Endodermal cell (in vitro differentiated cells): ENCODE data around the gene FAM168B. TPM values are rescaled to one million over a fixed set of nuclear protein-coding genes. Genes with fewer than 3 reads are reported as not detected.

Experiments used
- DNase-seq: peaks from one replicate; pipeline ENCODE4 v3.0.0-alpha.2; 2017
- H3K27ac ChIP-seq: 2 replicates; pipeline ENCODE4 v1.5.1; 2013; ENCODE audit warnings: mild to moderate bottlenecking, low read depth, low read length, moderate library complexity
- H3K27me3 ChIP-seq: 2 replicates; pipeline ENCODE4 v1.6.1; 2013; ENCODE audit warnings: mild to moderate bottlenecking, low read length, moderate library complexity; ENCODE audit not compliant: insufficient read depth, control insufficient read depth, poor library complexity, severe bottlenecking
- H3K36me3 ChIP-seq: 2 replicates; pipeline ENCODE4 v1.7.0; 2013; ENCODE audit warnings: mild to moderate bottlenecking, low read length, moderate library complexity; ENCODE audit not compliant: control insufficient read depth, insufficient read depth
- H3K4me1 ChIP-seq: one replicate; pipeline ENCODE4 v1.7.0; 2013; ENCODE audit warnings: low read length; ENCODE audit not compliant: control insufficient read depth, insufficient read depth
- H3K4me3 ChIP-seq: 2 replicates; pipeline ENCODE4 v1.5.1; 2013; ENCODE audit warnings: mild to moderate bottlenecking, low read length, moderate library complexity
- H3K9ac ChIP-seq: 2 replicates; pipeline ENCODE4 v1.6.1; 2013; ENCODE audit warnings: mild to moderate bottlenecking, low read length, moderate library complexity; ENCODE audit not compliant: poor library complexity, severe bottlenecking; ENCODE audit errors: extremely low read depth
- H3K9me3 ChIP-seq: 2 replicates; pipeline ENCODE4 v1.6.1; 2013; ENCODE audit warnings: mild to moderate bottlenecking, low read length, moderate library complexity; ENCODE audit not compliant: control insufficient read depth
- H3K27ac Mint-ChIP-seq: 2 replicates; pipeline ENCODE4 v1.8.0; 2020; ENCODE audit warnings: mixed read lengths
- H3K27me3 Mint-ChIP-seq: 2 replicates; pipeline ENCODE4 v1.8.0; 2021; ENCODE audit warnings: mild to moderate bottlenecking, mixed read lengths; ENCODE audit not compliant: insufficient read depth
- H3K36me3 Mint-ChIP-seq: 2 replicates; pipeline ENCODE4 v1.8.0; 2020; ENCODE audit warnings: low read depth, mixed read lengths
- H3K4me1 Mint-ChIP-seq: 2 replicates; pipeline ENCODE4 v1.8.0; 2020; ENCODE audit warnings: mixed read lengths
- H3K4me3 Mint-ChIP-seq: 2 replicates; pipeline ENCODE4 v1.8.0; 2020; ENCODE audit warnings: mild to moderate bottlenecking, moderate library complexity, mixed read lengths
- H3K9me3 Mint-ChIP-seq: 2 replicates; pipeline ENCODE4 v1.8.0; 2020; ENCODE audit warnings: mild to moderate bottlenecking, mixed read lengths
- WGBS, 2 experiments: methylation state at CpG; one replicate each; pipeline versions ENCODE4 v1.1.5 to v1.1.7; 2013; ENCODE audit warnings: missing lambda C conversion rate in 2 of 2, mixed read lengths in 1 of 2; ENCODE audit not compliant: insufficient coverage in 1 of 2, insufficient read length in 1 of 2; 5-methylcytosine and 5-hydroxymethylcytosine counted together
- total RNA-seq, 2 donors: library from RNA; stranded (reverse); fragmentation: NEBNext Ultra II Directional in 1 of 2; extraction: Animal tissue kit (Norgen Biotek cat#: 25700) in 1 of 2; gene quantifications; 2 replicates in 1 of 2; 3 replicates in 1 of 2; pipeline ENCODE4 v1.2.1, GENCODE V29; 2021
- TF ChIP-seq, protein P1 (sequence below): fragments of 200-600 bp; sonication (generic); conservative IDR thresholded peaks from 2 replicates; pipeline ENCODE4 v1.5.0; 2021; ENCODE audit warnings: antibody characterized with exemption, mild to moderate bottlenecking

The FAM168B gene
- total RNA-seq, 2 donors from 2014 or later: 77.5 to 77.6 TPM

GRCh38 chr2:131022731-131023130 is 70.5 kb downstream of the FAM168B start:
- DNase-seq: no peak
- H3K36me3 Mint-ChIP-seq: peaks cover 13% of the 10 kb centered on the region
- no peak overlapping the region for H3K27ac Mint-ChIP-seq
- H3K4me3 Mint-ChIP-seq: no peak overlapping the region
- TF ChIP-seq, protein P1, sequence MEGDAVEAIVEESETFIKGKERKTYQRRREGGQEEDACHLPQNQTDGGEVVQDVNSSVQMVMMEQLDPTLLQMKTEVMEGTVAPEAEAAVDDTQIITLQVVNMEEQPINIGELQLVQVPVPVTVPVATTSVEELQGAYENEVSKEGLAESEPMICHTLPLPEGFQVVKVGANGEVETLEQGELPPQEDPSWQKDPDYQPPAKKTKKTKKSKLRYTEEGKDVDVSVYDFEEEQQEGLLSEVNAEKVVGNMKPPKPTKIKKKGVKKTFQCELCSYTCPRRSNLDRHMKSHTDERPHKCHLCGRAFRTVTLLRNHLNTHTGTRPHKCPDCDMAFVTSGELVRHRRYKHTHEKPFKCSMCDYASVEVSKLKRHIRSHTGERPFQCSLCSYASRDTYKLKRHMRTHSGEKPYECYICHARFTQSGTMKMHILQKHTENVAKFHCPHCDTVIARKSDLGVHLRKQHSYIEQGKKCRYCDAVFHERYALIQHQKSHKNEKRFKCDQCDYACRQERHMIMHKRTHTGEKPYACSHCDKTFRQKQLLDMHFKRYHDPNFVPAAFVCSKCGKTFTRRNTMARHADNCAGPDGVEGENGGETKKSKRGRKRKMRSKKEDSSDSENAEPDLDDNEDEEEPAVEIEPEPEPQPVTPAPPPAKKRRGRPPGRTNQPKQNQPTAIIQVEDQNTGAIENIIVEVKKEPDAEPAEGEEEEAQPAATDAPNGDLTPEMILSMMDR: no peak
- Histone ChIP-seq H3K4me3 (no peak overlapping the region), H3K36me3 (no peaks in the 10 kb centered on the region), H3K4me1 (no peaks in the 10 kb centered on the region), H3K9ac (no peak overlapping the region), H3K27me3 (no peaks in the 10 kb centered on the region), H3K9me3 (peaks cover 8% of the 10 kb centered on the region), H3K27ac (no peak overlapping the region)
- peaks cover 12% of the 10 kb centered on the region for H3K9me3 Mint-ChIP-seq
- peaks cover 4% of the 10 kb centered on the region for H3K27me3 Mint-ChIP-seq
- 92% methylated on average over 1 of the region's 1 CpG; no CpG with 5 or more reads in 1 of the 2 experiments for WGBS, 2 experiments
- H3K4me1 Mint-ChIP-seq: peaks cover under 1% of the 10 kb centered on the region

DNA sequence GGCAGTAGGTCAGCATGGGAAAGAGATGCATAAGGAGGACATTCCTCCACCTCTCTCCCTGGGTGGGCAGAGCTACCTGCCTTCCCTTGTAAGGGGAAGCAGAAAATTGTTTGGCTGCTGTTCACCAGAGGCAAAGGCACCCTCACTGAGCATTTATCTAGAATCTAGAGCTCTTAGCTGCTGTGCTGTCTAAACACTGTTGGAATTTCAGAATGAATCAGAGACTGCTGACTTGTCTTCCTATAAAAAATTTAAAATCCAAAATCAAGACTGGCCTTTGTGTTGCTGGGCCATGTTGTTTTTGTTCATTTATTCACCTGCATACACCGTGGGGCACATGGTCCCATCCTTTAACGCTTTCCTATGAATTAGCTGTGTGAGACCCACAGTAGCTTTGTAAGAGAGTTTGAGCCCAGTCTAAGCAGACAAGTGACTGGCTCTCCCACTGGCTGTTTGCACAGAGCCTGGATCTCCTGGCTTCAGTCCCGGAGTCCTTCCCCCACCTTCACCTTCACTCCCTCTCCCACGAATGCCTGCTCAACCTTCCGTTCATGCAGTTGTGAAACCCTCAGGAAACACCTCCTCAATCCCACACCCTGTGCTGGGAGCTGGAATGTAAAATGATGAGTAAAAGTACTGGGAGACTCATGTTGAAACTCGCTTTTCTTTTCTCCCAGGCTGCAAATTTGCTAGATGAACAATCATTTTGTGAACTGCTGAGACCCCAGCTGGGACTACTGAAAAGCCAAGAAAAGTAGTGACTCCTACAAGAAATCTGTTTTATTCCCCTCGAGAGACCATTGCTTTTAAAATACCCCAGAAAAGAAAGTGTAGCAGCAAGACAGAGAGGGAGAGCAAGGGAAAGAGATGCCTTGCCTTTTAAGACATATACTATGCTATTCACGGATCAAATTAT is 76.2 kb downstream of the FAM168B start:
- Mint-ChIP-seq H3K27ac (peak overlapping the region; percentile 6), H3K27me3 (no peaks in the 10 kb centered on the region), H3K36me3 (no peaks in the 10 kb centered on the region), H3K4me3 (no peak overlapping the region), H3K9me3 (peaks cover 4% of the 10 kb centered on the region), H3K4me1 (peaks cover 13% of the 10 kb centered on the region)
- peaks cover 10% of the 10 kb centered on the region for H3K4me1 ChIP-seq
- H3K27me3 ChIP-seq: no peaks in the 10 kb centered on the region
- no peak overlapping the region for H3K27ac ChIP-seq
- TF ChIP-seq, protein P1: no peak
- no peaks in the 10 kb centered on the region for H3K36me3 ChIP-seq
- H3K9ac ChIP-seq: no peak overlapping the region
- H3K9me3 ChIP-seq: no peaks in the 10 kb centered on the region
- no peak overlapping the region for H3K4me3 ChIP-seq
- WGBS, 2 experiments: 81 to 83% methylated on average over 4 to 8 of the region's 8 CpGs
- DNase-seq: no peak

- Histone ChIP-seq H3K36me3 (no peaks in the 10 kb centered on the region), H3K9ac (no peak overlapping the region), H3K9me3 (no peaks in the 10 kb centered on the region), H3K27ac (no peak overlapping the region), H3K27me3 (no peaks in the 10 kb centered on the region), H3K4me1 (peaks cover 10% of the 10 kb centered on the region), H3K4me3 (no peak overlapping the region)
- Mint-ChIP-seq H3K36me3 (no peaks in the 10 kb centered on the region), H3K4me3 (no peak overlapping the region), H3K4me1 (peaks cover 23% of the 10 kb centered on the region), H3K27me3 (no peaks in the 10 kb centered on the region), H3K9me3 (peaks cover 1% of the 10 kb centered on the region), H3K27ac (no peak overlapping the region)
- TF ChIP-seq, protein P1: no peak
- DNase-seq: no peak
- WGBS, 2 experiments: 93% methylated on average over 11 of the region's 11 CpGs; no CpG with 5 or more reads in 1 of the 2 experiments
Measured at GRCh38 chr2:131015764-131016163, 77.5 kb downstream of the FAM168B start.
